MM.1S (cell line): ENCODE measurements around the gene SLC4A9.

Experiments used
- DNase-seq: peaks from one replicate; pipeline ENCODE4 v3.0.0-alpha.2; 2015
- H2AFZ ChIP-seq: fragments of 300-600 bp; sonication (generic); 2 replicates; pipeline ENCODE4 v1.6.0; 2016; ENCODE audit warnings: antibody characterized with exemption, low read length
- H3F3A ChIP-seq: fragments of 300-600 bp; sonication (generic); 2 replicates; pipeline ENCODE4 v1.6.1; 2016; ENCODE audit warnings: mild to moderate bottlenecking, antibody characterized with exemption, low read length, moderate library complexity, mixed read lengths; ENCODE audit not compliant: insufficient read depth
- H3K27ac ChIP-seq: fragments of 300-600 bp; sonication (generic); 2 replicates; pipeline ENCODE4 v1.5.1; 2016; ENCODE audit warnings: mild to moderate bottlenecking, low read length
- H3K27me3 ChIP-seq: fragments of 300-600 bp; sonication (generic); replicated peaks from 2 replicates; pipeline ENCODE4 v1.6.0; 2016; ENCODE audit warnings: low read length; ENCODE audit not compliant: insufficient read depth
- H3K36me3 ChIP-seq: fragments of 300-600 bp; sonication (generic); replicated peaks from 2 replicates; pipeline ENCODE4 v1.6.1; 2016; ENCODE audit warnings: mild to moderate bottlenecking, low read length, mixed read lengths; ENCODE audit not compliant: insufficient read depth
- H3K4me1 ChIP-seq: fragments of 300-600 bp; sonication (generic); 2 replicates; pipeline ENCODE4 v1.6.1; 2016; ENCODE audit warnings: low read length, mixed read lengths
- H3K4me2 ChIP-seq: fragments of 300-600 bp; sonication (generic); 2 replicates; pipeline ENCODE4 v1.6.0; 2016; ENCODE audit warnings: low read depth, low read length
- H3K4me3 ChIP-seq: fragments of 300-600 bp; sonication (generic); 2 replicates; pipeline ENCODE4 v1.5.1; 2016; ENCODE audit warnings: low read length, mixed read lengths
- H3K79me2 ChIP-seq: fragments of 300-600 bp; sonication (generic); 2 replicates; pipeline ENCODE4 v1.6.1; 2016; ENCODE audit warnings: mixed run types, low read length, mixed read lengths
- H3K9ac ChIP-seq: fragments of 300-600 bp; sonication (generic); 2 replicates; pipeline ENCODE4 v1.6.1; 2016; ENCODE audit warnings: low read length, mixed read lengths
- H3K9me2 ChIP-seq: fragments of 300-600 bp; sonication (generic); replicated peaks from 2 replicates; pipeline ENCODE4 v1.6.1; 2016; ENCODE audit warnings: mild to moderate bottlenecking, low read length, mixed read lengths; ENCODE audit not compliant: insufficient read depth
- H3K9me3 ChIP-seq: fragments of 300-600 bp; sonication (generic); replicated peaks from 2 replicates; pipeline ENCODE4 v1.6.1; 2016; ENCODE audit warnings: mild to moderate bottlenecking, low read length, mixed read lengths; ENCODE audit not compliant: insufficient read depth
- H4K20me1 ChIP-seq: fragments of 300-600 bp; sonication (generic); 2 replicates; pipeline ENCODE4 v1.6.1; 2016; ENCODE audit warnings: mild to moderate bottlenecking, low read length, moderate library complexity, mixed read lengths; ENCODE audit not compliant: insufficient read depth
- EZH2 ChIP-seq: fragments of 300-600 bp; sonication (generic); optimal IDR thresholded peaks from 2 replicates; pipeline ENCODE3; 2017; ENCODE audit warnings: low read depth, mild to moderate bottlenecking, antibody characterized with exemption, low read length, mixed read lengths
- EZH2phosphoT487 ChIP-seq: fragments of 300-600 bp; sonication (generic); IDR thresholded peaks from 2 replicates; pipeline ENCODE4 v1.6.1; 2018; ENCODE audit warnings: antibody characterized with exemption, low read length
- TF ChIP-seq, protein P1 (sequence below): fragments of 300-600 bp; sonication (generic); IDR thresholded peaks from 2 replicates; pipeline ENCODE4 v1.5.1; 2016; ENCODE audit warnings: antibody characterized with exemption, low read length, mixed read lengths

Gene SLC4A9, protein sequence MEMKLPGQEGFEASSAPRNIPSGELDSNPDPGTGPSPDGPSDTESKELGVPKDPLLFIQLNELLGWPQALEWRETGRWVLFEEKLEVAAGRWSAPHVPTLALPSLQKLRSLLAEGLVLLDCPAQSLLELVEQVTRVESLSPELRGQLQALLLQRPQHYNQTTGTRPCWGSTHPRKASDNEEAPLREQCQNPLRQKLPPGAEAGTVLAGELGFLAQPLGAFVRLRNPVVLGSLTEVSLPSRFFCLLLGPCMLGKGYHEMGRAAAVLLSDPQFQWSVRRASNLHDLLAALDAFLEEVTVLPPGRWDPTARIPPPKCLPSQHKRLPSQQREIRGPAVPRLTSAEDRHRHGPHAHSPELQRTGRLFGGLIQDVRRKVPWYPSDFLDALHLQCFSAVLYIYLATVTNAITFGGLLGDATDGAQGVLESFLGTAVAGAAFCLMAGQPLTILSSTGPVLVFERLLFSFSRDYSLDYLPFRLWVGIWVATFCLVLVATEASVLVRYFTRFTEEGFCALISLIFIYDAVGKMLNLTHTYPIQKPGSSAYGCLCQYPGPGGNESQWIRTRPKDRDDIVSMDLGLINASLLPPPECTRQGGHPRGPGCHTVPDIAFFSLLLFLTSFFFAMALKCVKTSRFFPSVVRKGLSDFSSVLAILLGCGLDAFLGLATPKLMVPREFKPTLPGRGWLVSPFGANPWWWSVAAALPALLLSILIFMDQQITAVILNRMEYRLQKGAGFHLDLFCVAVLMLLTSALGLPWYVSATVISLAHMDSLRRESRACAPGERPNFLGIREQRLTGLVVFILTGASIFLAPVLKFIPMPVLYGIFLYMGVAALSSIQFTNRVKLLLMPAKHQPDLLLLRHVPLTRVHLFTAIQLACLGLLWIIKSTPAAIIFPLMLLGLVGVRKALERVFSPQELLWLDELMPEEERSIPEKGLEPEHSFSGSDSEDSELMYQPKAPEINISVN

DNA sequence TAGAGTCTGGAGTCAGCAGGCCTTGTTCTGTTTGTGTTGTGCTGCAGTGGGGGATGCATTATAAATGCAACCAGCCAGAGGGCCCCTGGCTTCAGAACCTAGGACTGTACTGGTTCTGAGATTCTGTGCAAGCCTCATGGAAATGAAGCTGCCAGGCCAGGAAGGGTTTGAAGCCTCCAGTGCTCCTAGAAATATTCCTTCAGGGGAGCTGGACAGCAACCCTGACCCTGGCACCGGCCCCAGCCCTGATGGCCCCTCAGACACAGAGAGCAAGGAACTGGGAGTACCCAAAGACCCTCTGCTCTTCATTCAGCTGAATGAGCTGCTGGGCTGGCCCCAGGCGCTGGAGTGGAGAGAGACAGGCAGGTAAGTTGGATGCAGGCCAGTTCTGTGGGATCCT lies at the start of gene SLC4A9:
SLC4A9 (plus strand) TSS at position 94 of the 400 bp plus-strand sequence; CDS start at position 137, 43 bp downstream.
- Histone ChIP-seq H2AFZ (no peak within 1 kb of the TSS), H3K4me3 (no peak within 1 kb of the TSS), H3F3A (no peaks in the 10 kb centered on the region), H3K27ac (no peak within 1 kb of the TSS), H4K20me1 (no peaks in the 10 kb centered on the region), H3K4me1 (peaks cover 13% of the 10 kb centered on the region), H3K9me2 (no peaks in the 10 kb centered on the region), H3K9me3 (no peaks in the 10 kb centered on the region), H3K36me3 (no peaks in the 10 kb centered on the region), H3K9ac (no peak within 1 kb of the TSS), H3K27me3 (no peaks in the 10 kb centered on the region), H3K4me2 (no peak within 1 kb of the TSS), H3K79me2 (no peaks in the 10 kb centered on the region)
- TF ChIP-seq EZH2 (no peak), EZH2phosphoT487 (no peak)
- TF ChIP-seq, protein P1, sequence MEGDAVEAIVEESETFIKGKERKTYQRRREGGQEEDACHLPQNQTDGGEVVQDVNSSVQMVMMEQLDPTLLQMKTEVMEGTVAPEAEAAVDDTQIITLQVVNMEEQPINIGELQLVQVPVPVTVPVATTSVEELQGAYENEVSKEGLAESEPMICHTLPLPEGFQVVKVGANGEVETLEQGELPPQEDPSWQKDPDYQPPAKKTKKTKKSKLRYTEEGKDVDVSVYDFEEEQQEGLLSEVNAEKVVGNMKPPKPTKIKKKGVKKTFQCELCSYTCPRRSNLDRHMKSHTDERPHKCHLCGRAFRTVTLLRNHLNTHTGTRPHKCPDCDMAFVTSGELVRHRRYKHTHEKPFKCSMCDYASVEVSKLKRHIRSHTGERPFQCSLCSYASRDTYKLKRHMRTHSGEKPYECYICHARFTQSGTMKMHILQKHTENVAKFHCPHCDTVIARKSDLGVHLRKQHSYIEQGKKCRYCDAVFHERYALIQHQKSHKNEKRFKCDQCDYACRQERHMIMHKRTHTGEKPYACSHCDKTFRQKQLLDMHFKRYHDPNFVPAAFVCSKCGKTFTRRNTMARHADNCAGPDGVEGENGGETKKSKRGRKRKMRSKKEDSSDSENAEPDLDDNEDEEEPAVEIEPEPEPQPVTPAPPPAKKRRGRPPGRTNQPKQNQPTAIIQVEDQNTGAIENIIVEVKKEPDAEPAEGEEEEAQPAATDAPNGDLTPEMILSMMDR: no peak
- DNase-seq: no peak

DNA sequence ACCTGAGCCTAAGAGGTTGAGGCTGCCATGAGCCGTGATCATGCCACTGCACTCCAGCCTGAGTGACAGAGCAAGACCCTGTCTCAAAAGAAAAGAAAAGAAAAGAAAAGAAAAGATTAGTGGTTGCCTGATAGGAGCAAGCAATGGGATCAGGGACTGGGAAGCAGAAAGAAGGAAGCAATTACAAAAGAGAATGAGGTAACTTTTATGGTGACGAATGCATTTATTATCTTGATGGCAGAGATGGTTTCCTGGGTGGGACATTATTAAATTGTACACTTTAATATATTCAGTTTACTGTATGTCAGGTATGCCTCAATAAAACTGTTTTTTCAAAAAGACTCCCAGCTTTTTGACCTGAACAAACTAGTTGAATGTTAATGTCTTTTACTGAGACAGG lies 49.6 kb upstream of the SLC4A9 start:
- Histone ChIP-seq H3K79me2 (no peaks in the 10 kb centered on the region), H3K27ac (no peak overlapping the region), H3K4me1 (no peaks in the 10 kb centered on the region), H3K9me2 (no peaks in the 10 kb centered on the region), H3F3A (no peaks in the 10 kb centered on the region), H2AFZ (no peak overlapping the region), H3K27me3 (no peaks in the 10 kb centered on the region), H3K9me3 (no peaks in the 10 kb centered on the region), H3K36me3 (no peaks in the 10 kb centered on the region), H3K9ac (no peak overlapping the region), H3K4me2 (no peak overlapping the region), H3K4me3 (no peak overlapping the region), H4K20me1 (no peaks in the 10 kb centered on the region)
- DNase-seq: no peak
- TF ChIP-seq EZH2phosphoT487: no peak
- TF ChIP-seq, protein P1: no peak
- no peak for TF ChIP-seq EZH2

DNA sequence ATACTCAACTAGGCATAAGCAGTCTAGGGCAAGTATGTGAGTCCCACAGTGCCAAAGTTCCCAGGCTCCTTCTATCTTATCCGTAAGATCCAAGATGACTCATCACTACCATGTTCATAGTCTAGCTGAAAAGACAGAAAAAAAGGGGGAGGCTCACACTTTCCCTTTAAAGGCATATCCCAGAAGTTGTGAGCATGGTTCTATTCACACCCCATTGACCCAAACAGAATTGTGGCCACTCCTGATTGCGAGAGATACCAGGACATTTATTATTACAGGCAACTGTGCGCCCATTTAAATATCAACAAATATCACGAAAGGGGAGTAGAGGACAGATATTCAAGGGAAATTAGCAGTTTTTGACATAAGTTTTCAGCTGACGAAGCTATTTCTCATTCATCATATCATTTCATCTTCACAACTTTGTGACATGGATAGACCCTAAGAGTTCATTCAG lies 49.0 kb upstream of the SLC4A9 start:
- Histone ChIP-seq H3F3A (no peaks in the 10 kb centered on the region), H3K4me3 (no peak overlapping the region), H3K27ac (no peak overlapping the region), H3K4me1 (no peaks in the 10 kb centered on the region), H4K20me1 (no peaks in the 10 kb centered on the region), H3K9me3 (no peaks in the 10 kb centered on the region), H3K4me2 (no peak overlapping the region), H3K9ac (no peak overlapping the region), H3K27me3 (no peaks in the 10 kb centered on the region), H2AFZ (no peak overlapping the region), H3K36me3 (no peaks in the 10 kb centered on the region), H3K9me2 (no peaks in the 10 kb centered on the region), H3K79me2 (no peaks in the 10 kb centered on the region)
- no peak for DNase-seq
- TF ChIP-seq EZH2phosphoT487 (no peak), EZH2 (no peak)
- TF ChIP-seq, protein P1: no peak
